GM18505 (cell line): Measurements from ENCODE around the gene SEC24D.
"Not testable (repeated sequence)": the region's sequence is repeated elsewhere in the genome, so short reads cannot be mapped to it uniquely, and the experiment has no call there.

Source experiments
- ATAC-seq: cut with Tn5 transposase; IDR thresholded peaks from one replicate; pipeline ENCODE4 v1.9.1; 2021; ENCODE audit not compliant: unreplicated experiment
- POLR2A ChIP-seq: IDR thresholded peaks from 4 replicates; pipeline ENCODE4 v1.6.1; 2011; ENCODE audit warnings: borderline replicate concordance; ENCODE audit not compliant: insufficient read depth, insufficient read length; ENCODE audit errors: extremely low read depth

The SEC24D gene

GRCh38 chr4:118810991-118811764 lies 24.7 kb downstream of the SEC24D start:
- no peak for ATAC-seq
- no peak for TF ChIP-seq POLR2A

- no peak for ATAC-seq
- no peak for TF ChIP-seq POLR2A
These were observed 28.3 kb downstream of the SEC24D start for GRCh38 chr4:118807659-118808058.

GRCh38 chr4:118803253-118803652 lies 32.7 kb downstream of the SEC24D start:
- no peak for TF ChIP-seq POLR2A
- no peak for ATAC-seq

- ATAC-seq: no peak
- no peak for TF ChIP-seq POLR2A
These were observed 33.9 kb downstream of the SEC24D start for GRCh38 chr4:118801895-118802575.

GRCh38 chr4:118799231-118799942 lies 36.5 kb downstream of the SEC24D start:
- no peak for TF ChIP-seq POLR2A
- ATAC-seq: no peak

GRCh38 chr4:118798658-118799057 lies 37.3 kb downstream of the SEC24D start:
- no peak for ATAC-seq
- TF ChIP-seq POLR2A: no peak

- TF ChIP-seq POLR2A: no peak
- ATAC-seq: no peak
These were observed 38.3 kb downstream of the SEC24D start for GRCh38 chr4:118797558-118798142.

- ATAC-seq: not testable (repeated sequence)
These were observed 44.1 kb downstream of the SEC24D start for GRCh38 chr4:118791690-118792446.

GRCh38 chr4:118790544-118790943 lies 45.4 kb downstream of the SEC24D start:
- no peak for TF ChIP-seq POLR2A
- no peak for ATAC-seq

- ATAC-seq: no peak
- no peak for TF ChIP-seq POLR2A
These were observed 47.0 kb downstream of the SEC24D start for GRCh38 chr4:118788911-118789310.

- no peak for TF ChIP-seq POLR2A
- no peak for ATAC-seq
These were observed 48.0 kb downstream of the SEC24D start for GRCh38 chr4:118787844-118788380.

GRCh38 chr4:118784776-118785175 lies 51.1 kb downstream of the SEC24D start:
- no peak for ATAC-seq
- TF ChIP-seq POLR2A: no peak
